GM23248 (cell line): ENCODE data around the gene ZFP92.
"Not testable (repeated sequence)": the region's sequence is repeated elsewhere in the genome, so short reads cannot be mapped to it uniquely, and the experiment has no call there.

Source experiments
- EZH2 ChIP-seq: fragments of 200-600 bp; sonication (generic); IDR thresholded peaks from 2 replicates; pipeline ENCODE4 v1.6.1; 2018; ENCODE audit warnings: antibody characterized with exemption, mild to moderate bottlenecking; ENCODE audit not compliant: insufficient read depth, poor library complexity, severe bottlenecking
- EZH2phosphoT487 ChIP-seq: fragments of 200-600 bp; sonication (generic); IDR thresholded peaks from 2 replicates; pipeline ENCODE4 v1.6.1; 2018; ENCODE audit warnings: antibody characterized with exemption, moderate library complexity, mild to moderate bottlenecking, low read depth; ENCODE audit not compliant: insufficient read depth

- TF ChIP-seq EZH2, EZH2phosphoT487: not testable (repeated sequence)
Observed at GRCh38 chrX:153389460-153389768, 21.9 kb upstream of the ZFP92 start.
